GM21528 (cell line): ENCODE results near the gene CAPZB.

ENCODE experiments used
- ATAC-seq: cut with Tn5 transposase; IDR thresholded peaks from one replicate; pipeline ENCODE4 v1.9.1; 2021; ENCODE audit warnings: mild to moderate bottlenecking, moderate library complexity; ENCODE audit not compliant: unreplicated experiment, low FRiP score

The CAPZB gene

GRCh38 chr1:19472174-19472573, 13.2 kb downstream of the CAPZB start:
- ATAC-seq: no peak

GRCh38 chr1:19469004-19469403, 16.3 kb downstream of the CAPZB start:
- peak; percentile 10 for ATAC-seq

- ATAC-seq: peak; percentile 51
These were observed 16.9 kb downstream of the CAPZB start for GRCh38 chr1:19468397-19468956.

- no peak for ATAC-seq
These were observed 17.8 kb downstream of the CAPZB start for GRCh38 chr1:19467199-19468187.

- ATAC-seq: no peak
These were observed 19.2 kb downstream of the CAPZB start for GRCh38 chr1:19466112-19466561.

- ATAC-seq: no peak
These were observed 19.7 kb downstream of the CAPZB start for GRCh38 chr1:19465650-19466049.

- no peak for ATAC-seq
These were observed 20.2 kb downstream of the CAPZB start for GRCh38 chr1:19465123-19465522.

GRCh38 chr1:19464696-19465095, 20.6 kb downstream of the CAPZB start:
- no peak for ATAC-seq

- no peak for ATAC-seq
These were observed 21.9 kb downstream of the CAPZB start for GRCh38 chr1:19463504-19463803.

- ATAC-seq: peak; percentile 62
These were observed 22.4 kb downstream of the CAPZB start for GRCh38 chr1:19462781-19463503.

GRCh38 chr1:19461220-19461554, 24.2 kb downstream of the CAPZB start:
- ATAC-seq: no peak

GRCh38 chr1:19460535-19461219, 24.7 kb downstream of the CAPZB start:
- no peak for ATAC-seq

- ATAC-seq: no peak
These were observed 26.4 kb downstream of the CAPZB start for GRCh38 chr1:19458815-19459417.

- no peak for ATAC-seq
These were observed 27.7 kb downstream of the CAPZB start for GRCh38 chr1:19457607-19458006.

- no peak for ATAC-seq
These were observed 28.3 kb downstream of the CAPZB start for GRCh38 chr1:19456968-19457441.

GRCh38 chr1:19455353-19455752, 30.0 kb downstream of the CAPZB start:
- ATAC-seq: no peak

GRCh38 chr1:19454265-19455146, 30.8 kb downstream of the CAPZB start:
- ATAC-seq: no peak

- no peak for ATAC-seq
These were observed 31.6 kb downstream of the CAPZB start for GRCh38 chr1:19453741-19454201.

GRCh38 chr1:19452221-19452663, 33.1 kb downstream of the CAPZB start:
- ATAC-seq: no peak
